ENCODE results near the gene MED16.

- TF ChIP-seq CTCF (conservative IDR thresholded peaks at IDR 0.05; ENCODE audit: low read depth, low read length) (no peak), EZH2 (IDR thresholded peaks at IDR 0.05; ENCODE audit: low read length, unreplicated experiment) (no peak)
Measured at GRCh38 chr19:901216-902092, 8.5 kb upstream of the MED16 start.
